Measurements from ENCODE around the gene PHACTR2.
"Not testable (repeated sequence)": the region's sequence is repeated elsewhere in the genome, so short reads cannot be mapped to it uniquely, and the experiment has no call there.

The PHACTR2 gene

DNA sequence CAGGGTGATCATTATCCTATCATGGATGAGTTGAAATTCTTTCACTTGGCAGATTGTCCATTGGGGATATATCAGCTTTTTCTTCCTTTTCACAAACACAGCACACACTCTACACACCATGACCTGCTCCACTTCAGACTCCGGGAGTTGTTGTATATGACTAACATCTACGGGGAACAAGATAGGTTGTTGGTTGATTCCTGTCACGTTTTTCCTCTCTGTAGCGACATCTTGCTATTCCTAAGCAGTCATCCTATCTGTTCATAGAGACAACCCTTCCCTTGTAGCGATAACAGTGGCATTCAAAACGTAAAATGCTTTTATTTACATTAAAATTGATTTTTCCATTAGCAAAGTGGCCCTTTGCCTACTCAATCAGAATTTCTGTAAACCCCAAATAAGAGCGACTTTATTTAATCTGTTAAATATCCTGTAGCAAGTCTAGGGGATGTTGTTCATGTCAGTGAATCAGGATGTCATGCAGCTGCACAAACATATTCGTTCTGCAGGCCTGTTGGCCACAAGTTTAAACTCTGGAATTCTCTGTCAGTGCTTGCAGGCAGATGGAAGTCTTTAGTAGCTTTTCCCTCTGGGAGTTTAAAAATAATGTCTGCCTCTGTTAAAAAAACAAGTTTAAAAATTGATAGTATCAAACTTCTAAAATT lies 23.1 kb downstream of the PHACTR2 start:
- no peak for DNase-seq

GRCh38 chr6:143701349-143702234 lies 23.8 kb downstream of the PHACTR2 start:
- DNase-seq: no peak

DNA sequence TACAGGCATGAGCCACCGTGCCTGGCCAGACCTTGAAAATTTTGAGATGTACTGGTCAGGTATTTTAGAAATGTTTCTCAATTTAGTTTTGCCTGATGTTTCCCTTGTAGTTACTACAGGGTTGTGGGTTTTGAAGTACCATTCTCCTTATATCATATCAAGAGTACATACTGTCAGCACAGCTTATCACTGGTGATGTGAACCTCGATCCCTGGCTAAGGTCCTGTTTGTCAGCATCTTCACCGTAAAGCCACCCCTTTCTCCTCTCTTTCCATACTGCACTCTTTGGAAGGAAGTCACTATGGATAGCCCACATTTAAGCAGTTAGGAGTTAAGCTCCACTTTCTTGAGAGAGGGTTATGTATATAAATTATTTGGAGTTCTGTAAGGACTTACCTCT lies 27.8 kb downstream of the PHACTR2 start:
- DNase-seq: no peak

GRCh38 chr6:143707697-143708096 lies 29.9 kb downstream of the PHACTR2 start:
- DNase-seq: no peak

DNA sequence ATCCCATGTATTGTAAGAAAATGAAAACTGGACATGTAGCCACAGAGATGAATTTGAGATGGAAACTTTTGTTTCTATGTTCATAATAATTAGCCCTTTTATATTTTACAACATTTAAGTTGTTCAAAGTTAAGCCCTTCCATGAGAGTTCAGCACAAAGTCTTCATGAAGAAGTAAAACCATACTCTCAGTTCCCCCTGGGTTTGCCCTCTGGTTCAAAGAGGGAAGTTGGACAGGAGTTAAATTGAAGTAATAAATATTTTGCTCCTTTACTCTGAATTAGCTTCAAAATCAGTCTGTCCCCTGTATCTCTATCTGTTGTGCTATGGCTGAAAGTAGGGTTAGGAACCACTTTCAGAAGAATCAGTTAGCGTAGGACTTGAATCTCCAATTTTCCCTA lies 31.1 kb downstream of the PHACTR2 start:
- no peak for DNase-seq

DNA sequence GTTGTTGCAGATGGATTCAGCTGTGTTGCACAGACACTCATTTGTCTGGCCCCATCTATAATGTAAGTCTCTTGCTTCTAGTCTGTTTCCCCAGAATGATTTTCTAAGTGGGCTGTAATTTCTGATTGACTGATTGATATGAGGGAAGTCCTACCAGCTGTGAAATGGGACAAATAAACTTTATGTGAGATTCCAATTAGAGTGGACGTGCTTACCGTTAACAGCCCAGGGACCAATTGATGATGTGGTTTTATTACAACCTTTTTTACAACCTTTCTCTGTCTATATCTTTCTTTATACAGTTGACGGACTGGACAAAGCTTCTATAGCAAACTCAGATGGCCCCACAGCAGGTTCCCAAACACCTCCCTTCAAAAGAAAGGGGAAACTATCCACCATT lies 33.9 kb downstream of the PHACTR2 start:
- DNase-seq: no peak

DNA sequence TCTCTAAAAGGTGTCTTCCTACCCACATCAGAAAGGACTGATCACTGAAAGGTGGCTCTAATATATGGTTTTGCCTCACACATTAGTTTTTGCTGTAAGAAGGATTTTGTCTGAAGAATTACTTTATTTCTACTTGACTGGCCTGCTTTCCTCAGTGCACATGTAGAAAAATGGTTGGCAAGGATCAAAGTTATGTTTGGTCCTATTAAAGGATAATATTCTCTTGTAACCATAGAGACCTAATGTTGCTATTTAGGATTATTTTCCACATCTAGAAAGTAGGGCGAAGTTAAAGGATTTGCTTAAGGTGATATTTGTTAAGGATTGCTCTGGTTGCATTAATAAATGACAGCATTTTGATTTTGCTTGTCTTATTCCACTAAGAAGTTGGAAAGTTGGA lies 40.7 kb downstream of the PHACTR2 start:
- DNase-seq: no peak

GRCh38 chr6:143721642-143722041 lies 43.9 kb downstream of the PHACTR2 start:
- DNase-seq: no peak

- no peak for DNase-seq
Measured at GRCh38 chr6:143724876-143725275, 47.1 kb downstream of the PHACTR2 start.

DNA sequence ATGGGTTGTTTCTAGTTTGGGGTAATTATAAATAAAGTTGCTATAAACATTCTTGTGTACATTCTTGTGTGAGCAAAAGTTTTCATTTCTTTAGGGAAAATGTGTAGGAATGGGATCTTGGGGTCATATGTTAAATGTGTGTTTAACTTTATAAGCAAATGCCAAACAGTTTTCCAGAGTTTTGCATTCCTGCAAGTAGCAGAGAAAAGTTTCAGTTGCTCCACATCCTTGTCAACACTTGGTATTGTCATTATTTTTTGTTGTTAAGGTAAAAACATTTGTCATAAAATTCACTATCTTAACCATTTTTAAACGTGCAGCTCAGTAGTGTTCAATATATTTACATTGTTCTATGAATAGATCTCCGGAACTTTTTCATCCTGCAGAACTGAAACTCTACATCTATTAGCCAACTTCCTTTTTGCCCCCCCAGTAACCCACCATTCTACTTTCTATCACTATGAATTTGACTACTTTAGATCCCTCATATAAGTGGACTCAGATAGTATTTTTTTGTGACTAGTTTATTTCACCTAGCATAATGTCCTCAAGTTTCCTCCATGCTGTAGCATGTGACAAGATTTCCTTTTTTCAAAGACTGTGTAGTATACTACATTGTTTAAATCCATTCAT lies 48.4 kb downstream of the PHACTR2 start:
- no peak for DNase-seq

- DNase-seq: no peak
Measured at GRCh38 chr6:143727035-143727434, 49.3 kb downstream of the PHACTR2 start.

DNA sequence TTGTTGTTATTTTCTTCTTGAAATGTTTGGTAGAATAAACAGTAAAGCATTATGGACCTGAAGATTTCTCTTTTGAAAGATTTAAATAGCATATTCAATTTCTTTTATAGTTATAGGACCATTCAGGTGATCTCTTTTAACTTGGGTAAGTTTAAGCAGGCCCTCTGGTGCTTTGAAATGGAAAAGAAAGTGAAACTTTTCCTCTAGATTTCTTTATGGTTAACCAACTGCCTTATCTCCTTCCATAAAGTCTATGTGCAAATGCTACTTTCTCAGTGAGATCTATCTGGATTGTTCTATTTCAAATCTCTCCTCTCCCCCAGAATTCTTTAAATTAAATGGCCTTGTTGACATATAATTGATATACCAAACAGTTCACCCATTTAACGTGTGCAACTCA lies 54.0 kb downstream of the PHACTR2 start:
- DNase-seq: no peak

DNA sequence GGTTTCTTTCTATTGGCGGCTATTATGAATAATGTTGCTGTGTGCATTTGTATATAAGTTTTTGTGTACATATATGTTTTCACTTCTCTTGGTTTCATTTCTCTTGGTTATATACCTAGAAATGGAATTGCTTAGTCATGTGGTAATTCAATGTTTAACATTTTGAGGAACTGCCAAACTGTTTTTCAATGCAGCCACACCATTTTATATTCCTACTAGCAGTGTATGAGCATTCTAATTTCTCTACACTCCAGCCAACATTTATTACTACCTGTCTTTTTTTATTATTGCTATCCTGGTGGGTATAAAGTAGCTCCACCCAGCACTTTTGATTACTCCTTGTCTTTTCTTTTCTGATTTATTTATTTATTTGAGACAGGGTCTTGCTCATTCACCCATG lies 54.8 kb downstream of the PHACTR2 start:
- DNase-seq: no peak

DNA sequence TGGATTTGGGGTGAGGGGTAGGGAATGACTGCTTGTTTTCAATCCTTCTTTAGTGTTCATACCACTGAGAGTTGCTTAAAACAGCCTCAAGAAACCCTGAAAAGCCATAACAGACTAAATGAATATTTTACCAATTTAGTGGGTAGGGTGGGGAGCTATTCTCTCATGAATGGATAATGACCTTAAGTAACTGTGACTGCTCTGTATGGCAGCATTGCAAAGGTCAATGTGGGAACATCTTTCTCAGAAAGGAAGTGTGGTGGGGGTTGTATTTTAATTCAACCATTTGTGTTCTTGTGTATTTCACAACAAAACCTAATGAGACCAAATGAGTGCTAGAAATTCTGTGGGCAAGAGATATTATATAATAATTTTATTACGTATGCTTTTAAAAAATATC lies 55.7 kb downstream of the PHACTR2 start:
- no peak for DNase-seq

GRCh38 chr6:143734641-143735063 lies 56.9 kb downstream of the PHACTR2 start:
- DNase-seq: no peak

DNA sequence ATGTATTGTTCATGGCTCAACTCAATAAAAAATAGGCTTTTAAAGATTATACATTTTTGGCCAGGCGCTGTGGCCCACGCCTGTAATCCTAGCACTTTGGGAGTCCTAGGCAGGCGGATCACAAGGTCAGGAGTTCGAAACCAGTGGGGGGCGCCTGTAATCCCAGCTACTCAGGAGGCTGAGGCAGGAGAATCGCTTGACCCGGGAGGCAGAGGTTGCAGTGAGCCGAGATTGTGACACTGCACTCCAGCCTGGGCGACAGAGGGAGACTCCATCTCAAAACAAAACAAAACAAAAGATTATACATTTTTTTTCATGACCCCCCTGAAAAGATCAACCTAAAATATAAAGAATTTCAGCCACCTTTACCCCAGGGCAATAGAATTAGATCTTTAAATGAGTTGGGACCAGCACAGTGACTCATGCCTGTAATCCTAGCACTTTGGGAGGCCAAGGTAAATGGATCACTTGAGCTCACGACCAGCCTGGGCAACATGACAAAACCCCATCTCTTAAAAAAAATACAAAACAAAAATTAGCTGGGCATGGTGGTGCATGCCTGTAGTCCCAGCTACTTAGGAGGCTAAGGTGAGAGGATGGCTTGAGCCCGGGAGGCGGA lies 60.4 kb downstream of the PHACTR2 start:
- DNase-seq: not testable (repeated sequence)

DNA sequence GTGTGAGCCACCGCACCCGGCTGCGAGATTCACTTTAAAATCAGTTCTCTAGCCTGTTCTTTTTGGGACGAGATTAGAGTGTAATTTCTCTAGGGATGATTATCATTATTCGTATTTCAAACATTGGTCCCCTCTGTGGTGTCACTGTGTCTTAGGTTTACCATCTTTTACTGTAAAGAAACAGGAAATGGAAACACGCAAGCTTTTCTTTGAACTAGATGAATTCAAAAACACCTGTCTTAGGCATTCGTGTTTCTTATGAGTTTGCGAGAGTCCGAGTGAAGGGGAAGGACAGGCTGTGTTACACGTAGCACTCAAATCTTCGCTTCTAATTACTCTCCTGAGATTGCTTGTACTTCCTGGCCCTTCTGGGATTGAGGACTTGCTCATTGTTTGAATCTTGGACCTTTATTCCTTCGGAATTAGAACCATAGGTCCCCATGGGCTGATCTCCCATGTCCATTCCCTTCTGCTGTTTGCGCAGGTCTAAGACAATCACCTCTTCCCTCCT lies 61.6 kb downstream of the PHACTR2 start:
- no peak for DNase-seq

GRCh38 chr6:143740213-143740612 lies 62.4 kb downstream of the PHACTR2 start:
- no peak for DNase-seq

DNA sequence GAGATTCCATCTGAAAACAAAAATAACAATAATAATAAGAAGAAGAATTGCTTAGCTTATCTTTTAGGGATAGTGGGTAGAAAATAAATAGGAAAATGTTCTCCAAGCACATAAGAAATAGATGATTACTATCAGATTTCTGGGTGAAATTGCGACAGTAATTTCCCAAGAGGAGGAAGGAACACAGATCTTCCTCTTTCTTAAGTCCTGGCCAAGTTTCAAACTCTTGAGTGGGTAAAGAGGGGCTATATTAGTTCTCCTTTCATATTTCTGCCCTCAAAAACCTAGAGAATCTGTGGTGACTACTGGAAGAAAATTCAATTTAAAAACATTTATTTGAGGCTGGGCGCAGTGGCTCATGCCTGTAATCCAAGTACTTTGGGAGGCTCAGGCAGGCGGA lies 63.7 kb downstream of the PHACTR2 start:
- DNase-seq: no peak

- DNase-seq: no peak
Measured at GRCh38 chr6:143742070-143742954, 64.5 kb downstream of the PHACTR2 start.

- no peak for DNase-seq
Measured at GRCh38 chr6:143742955-143743255, 65.1 kb downstream of the PHACTR2 start.

All from DMS 273 treated with DMSO at 0.1 percent for 48 hours (cell line).